ENCODE data around the gene PPP2R5D. TPM values are rescaled to one million over a fixed set of nuclear protein-coding genes. Genes with fewer than 3 reads are reported as not detected.

The PPP2R5D gene
- polyA plus RNA-seq, 1 donor (not counting 4 experiments of a cell fraction or from before 2014, with no cell fraction given) = 49.6 TPM

GRCh38 chr6:42962502-42963178 lies 21.7 kb upstream of the PPP2R5D start:
- DNase-seq (ENCODE audit: low read depth, low spot score) (no peak), FAIRE-seq (no peak)
- Histone ChIP-seq H3K36me3 (ENCODE audit: control insufficient read depth in 2 of 2, extremely low read depth in 1 of 2, insufficient read depth in 2 of 2, low read length in 2 of 2) (peaks cover 7 to 22% of the 10 kb centered on the region in 2 experiments), H3K9me3 (ENCODE audit: control insufficient read depth, low read depth, low read length) (no peaks in the 10 kb centered on the region), H3K4me1 (ENCODE audit: control insufficient read depth, extremely low read depth, insufficient read depth, low read length) (peaks cover 9% of the 10 kb centered on the region), H3K79me2 (ENCODE audit: control insufficient read depth, insufficient read depth, low read length) (no peaks in the 10 kb centered on the region), H3K27me3 (ENCODE audit: control insufficient read depth, extremely low read depth, insufficient read depth, low read length) (no peaks in the 10 kb centered on the region), H3K9me1 (ENCODE audit: control insufficient read depth, extremely low read depth, insufficient read depth, low read length) (no peaks in the 10 kb centered on the region), H2AFZ (ENCODE audit: control insufficient read depth, low read length) (no peak overlapping the region), H3K27ac (ENCODE audit: control insufficient read depth, insufficient read depth, low read length) (no peak overlapping the region), H3K4me2 (ENCODE audit: control insufficient read depth, extremely low read depth, insufficient read depth, low read depth, low read length) (no peak overlapping the region), H3K9ac (ENCODE audit: control insufficient read depth, extremely low read depth, insufficient read depth, low read length) (no peak overlapping the region), H4K20me1 (ENCODE audit: control insufficient read depth, extremely low read depth, insufficient read depth, low read length) (no peaks in the 10 kb centered on the region), H3K4me3 (ENCODE audit: control insufficient read depth in 2 of 3, extremely low read depth in 1 of 3, insufficient read depth in 2 of 3, low read depth in 1 of 3, low read length in 3 of 3) (no peak overlapping the region)
- dilution Hi-C loops (cut with MboI; ENCODE audit: extremely low pct_ligation_motif_present, low sequenced_read_pairs) = no loop called here
- TF ChIP-seq CTCF (optimal IDR thresholded peaks at IDR 0.05 in 1 of 3, IDR thresholded peaks at IDR 0.05 in 1 of 3, conservative IDR thresholded peaks at IDR 0.05 in 1 of 3; ENCODE audit: extremely low read depth in 1 of 3, insufficient read depth in 2 of 3, low read length in 3 of 3) (no peak), EZH2 (IDR thresholded peaks at IDR 0.05; ENCODE audit: low read length) (no peak)

- dilution Hi-C loops (cut with MboI; ENCODE audit: extremely low pct_ligation_motif_present, low sequenced_read_pairs) = no loop called here
Measured at GRCh38 chr6:42963179-42963854, 21.1 kb upstream of the PPP2R5D start.

More at GRCh38 chr6:42963179-42963854, 21.1 kb upstream of the PPP2R5D start:
- DNase-seq (ENCODE audit: low read depth, low spot score) (no peak), FAIRE-seq (no peak)
- no peaks in the 10 kb centered on the region for H4K20me1 ChIP-seq (ENCODE audit: control insufficient read depth, extremely low read depth, insufficient read depth, low read length)
- no peak overlapping the region for H3K9ac ChIP-seq (ENCODE audit: control insufficient read depth, extremely low read depth, insufficient read depth, low read length)
- no peaks in the 10 kb centered on the region for H3K9me1 ChIP-seq (ENCODE audit: control insufficient read depth, extremely low read depth, insufficient read depth, low read length)
- TF ChIP-seq EZH2 (IDR thresholded peaks at IDR 0.05; ENCODE audit: low read length) (no peak), CTCF (optimal IDR thresholded peaks at IDR 0.05 in 1 of 3, IDR thresholded peaks at IDR 0.05 in 1 of 3, conservative IDR thresholded peaks at IDR 0.05 in 1 of 3; ENCODE audit: extremely low read depth in 1 of 3, insufficient read depth in 2 of 3, low read length in 3 of 3) (no peak)
- no peak overlapping the region for H3K4me3 ChIP-seq (ENCODE audit: control insufficient read depth in 2 of 3, extremely low read depth in 1 of 3, insufficient read depth in 2 of 3, low read depth in 1 of 3, low read length in 3 of 3)
- H3K27me3 ChIP-seq (ENCODE audit: control insufficient read depth, extremely low read depth, insufficient read depth, low read length) = no peaks in the 10 kb centered on the region
- no peaks in the 10 kb centered on the region for H3K9me3 ChIP-seq (ENCODE audit: control insufficient read depth, low read depth, low read length)
- H2AFZ ChIP-seq (ENCODE audit: control insufficient read depth, low read length) = no peak overlapping the region
- H3K27ac ChIP-seq (ENCODE audit: control insufficient read depth, insufficient read depth, low read length) = no peak overlapping the region
- H3K79me2 ChIP-seq (ENCODE audit: control insufficient read depth, insufficient read depth, low read length) = no peaks in the 10 kb centered on the region
- peaks cover 9% of the 10 kb centered on the region for H3K4me1 ChIP-seq (ENCODE audit: control insufficient read depth, extremely low read depth, insufficient read depth, low read length)
- no peak overlapping the region for H3K4me2 ChIP-seq (ENCODE audit: control insufficient read depth, extremely low read depth, insufficient read depth, low read depth, low read length)
- peaks cover 7 to 22% of the 10 kb centered on the region in 2 experiments for H3K36me3 ChIP-seq (ENCODE audit: control insufficient read depth in 2 of 2, extremely low read depth in 1 of 2, insufficient read depth in 2 of 2, low read length in 2 of 2)

Measured in keratinocyte (primary cell).